Endothelial cell of umbilical vein (primary cell): Measurements from ENCODE around the gene MBD3. TPM values are rescaled to one million over a fixed set of nuclear protein-coding genes. Genes with fewer than 3 reads are reported as not detected.

Source experiments
- BruUV-seq: library from RNA; stranded (reverse); fragments of 400-500 nt; replicated peaks from 2 replicates; lab custom pipeline; 2021; lab: Mats Ljungman, UMichigan
- CTCF ChIA-PET: fragments of 300-600, 350-600 bp; sonication (Branson Sonifier 250); formaldehyde crosslinking; loops from one replicate; lab custom pipeline; 2021; ENCODE audit warnings: antibody characterized with exemption, inconsistent platforms; lab: Charles Lee
- POLR2A ChIA-PET: fragments of 300-600, 350-600 bp; sonication (Branson Sonifier 250); formaldehyde crosslinking; loops from one replicate; lab custom pipeline; 2021; ENCODE audit warnings: antibody characterized with exemption, inconsistent platforms; lab: Charles Lee
- DNase-seq: peaks from one replicate; pipeline ENCODE4 v3.0.0-alpha.2; 2011; ENCODE audit warnings: low read depth, low spot score
- FAIRE-seq: peaks from 2 replicates; lab custom pipeline; 2011; peaks lifted over from hg19 to GRCh38; lab: Jason Lieb, UNC
- H2AFZ ChIP-seq: 2 replicates; pipeline ENCODE4 v1.6.0; 2012; ENCODE audit warnings: low read depth, low read length, control low read depth, inconsistent platforms
- H3K27ac ChIP-seq: 2 replicates; pipeline ENCODE4 v1.5.1; 2011; ENCODE audit warnings: low read depth, mild to moderate bottlenecking, control low read depth, low read length, moderate library complexity; ENCODE audit not compliant: insufficient read depth
- H3K27me3 ChIP-seq, 2 experiments: 2 replicates each; pipeline versions ENCODE4 v1.6.0 to v1.6.1; 2011; ENCODE audit warnings: low read length in 2 of 2, mixed read lengths in 1 of 2; ENCODE audit not compliant: control insufficient read depth in 2 of 2, insufficient read depth in 2 of 2
- H3K36me3 ChIP-seq, 2 experiments: 2 replicates in 1 of 2; 3 replicates in 1 of 2; pipeline ENCODE4 v1.5.1; 2011; ENCODE audit warnings: low read length in 2 of 2, mild to moderate bottlenecking in 1 of 2, moderate library complexity in 1 of 2; ENCODE audit not compliant: control insufficient read depth in 2 of 2, insufficient read depth in 2 of 2; ENCODE audit errors: extremely low read depth in 1 of 2
- H3K4me1 ChIP-seq: 3 replicates; pipeline ENCODE4 v1.5.1; 2011; ENCODE audit warnings: mild to moderate bottlenecking, low read length; ENCODE audit not compliant: control insufficient read depth, insufficient read depth; ENCODE audit errors: extremely low read depth
- H3K4me2 ChIP-seq: 2 replicates; pipeline ENCODE4 v1.6.1; 2011; ENCODE audit warnings: low read length, control low read depth, mixed read lengths; ENCODE audit not compliant: insufficient read depth
- H3K4me3 ChIP-seq, 3 experiments: fragments of 200-600 bp in 1 of 3; sonication (generic), shearing (Covaris generic) in 1 of 3; replicated peaks in 1 of 3; 2 replicates each; pipeline ENCODE4 v1.5.1; 2011 to 2016; ENCODE audit warnings: control low read depth in 3 of 3, low read length in 3 of 3, mild to moderate bottlenecking in 2 of 3, inconsistent platforms in 1 of 3, low read depth in 1 of 3, moderate library complexity in 1 of 3; ENCODE audit not compliant: insufficient read depth in 1 of 3
- H3K79me2 ChIP-seq: 2 replicates; pipeline ENCODE4 v1.6.0; 2012; ENCODE audit warnings: low read length, inconsistent platforms; ENCODE audit not compliant: control insufficient read depth, insufficient read depth
- H3K9ac ChIP-seq: replicated peaks from 2 replicates; pipeline ENCODE3; 2011; ENCODE audit warnings: low read length, control low read depth; ENCODE audit not compliant: insufficient read depth; ENCODE audit errors: extremely low read depth
- H3K9me1 ChIP-seq: replicated peaks from 3 replicates; pipeline ENCODE4 v1.6.0; 2011; ENCODE audit warnings: mild to moderate bottlenecking, low read length; ENCODE audit not compliant: control insufficient read depth, insufficient read depth; ENCODE audit errors: extremely low read depth
- H3K9me3 ChIP-seq: replicated peaks from 2 replicates; pipeline ENCODE4 v1.5.1; 2012; ENCODE audit warnings: low read length, inconsistent platforms; ENCODE audit not compliant: control insufficient read depth, insufficient read depth
- H4K20me1 ChIP-seq: replicated peaks from 2 replicates; pipeline ENCODE3; 2011; ENCODE audit warnings: mild to moderate bottlenecking, low read length; ENCODE audit not compliant: control insufficient read depth, insufficient read depth; ENCODE audit errors: extremely low read depth
- EZH2 ChIP-seq: IDR thresholded peaks from 2 replicates; pipeline ENCODE4 v1.6.1; 2012; ENCODE audit warnings: borderline replicate concordance, low read depth, mild to moderate bottlenecking, moderate library complexity, low read length, inconsistent platforms; ENCODE audit not compliant: severe bottlenecking
- FOS ChIP-seq: IDR thresholded peaks from 2 replicates; pipeline ENCODE4 v1.6.1; 2011; ENCODE audit warnings: mild to moderate bottlenecking, low read length, moderate library complexity, borderline replicate concordance; ENCODE audit not compliant: insufficient read depth
- GATA2 ChIP-seq: IDR thresholded peaks from 2 replicates; pipeline ENCODE4 v1.7.0; 2011; ENCODE audit warnings: low read depth, mild to moderate bottlenecking, moderate library complexity, mixed read lengths, low read length; ENCODE audit not compliant: insufficient read length, insufficient read depth
- JUN ChIP-seq: IDR thresholded peaks from 2 replicates; pipeline ENCODE4 v1.6.1; 2011; ENCODE audit warnings: borderline replicate concordance, low read depth; ENCODE audit not compliant: insufficient read length, insufficient read depth
- MYC ChIP-seq: IDR thresholded peaks from one replicate; pipeline ENCODE4 v1.6.1; 2011; ENCODE audit warnings: mild to moderate bottlenecking, low read depth, low read length
- POLR2A ChIP-seq: IDR thresholded peaks from 2 replicates; pipeline ENCODE4 v1.6.1; 2012; ENCODE audit warnings: low read depth, mild to moderate bottlenecking, control low read depth, low read length
- POLR2AphosphoS5 ChIP-seq: IDR thresholded peaks from 2 replicates; pipeline ENCODE4 v1.6.1; 2012; ENCODE audit warnings: low read depth, mild to moderate bottlenecking, control low read depth, low read length, moderate library complexity; ENCODE audit not compliant: insufficient read depth
- dilution Hi-C: fragments of 300-500 bp; cut with MboI; formaldehyde crosslinking; loops from one replicate; pipeline ENCODE4 v1.15.0; 2019; ENCODE audit warnings: low sequenced_read_pairs; ENCODE audit not compliant: extremely low pct_ligation_motif_present
- intact Hi-C: fragments of 100-400 bp; cut with micrococcal nuclease; formaldehyde crosslinking; loops from one replicate; pipeline ENCODE4 v1.10.0; 2022
- polyA plus RNA-seq, 4 experiments: library from polyadenylated mRNA; depleted of rRNA in 3 of 4; stranded (reverse) in 3 of 4; unstranded in 1 of 4; fragments of >200 nt; gene quantifications; 2 replicates each; pipeline versions ENCODE4 v1.2.1 to v1.2.3, GENCODE V29; 2011 to 2012; ENCODE audit warnings: missing spikeins in 1 of 4
- total RNA-seq: library from RNA; stranded (reverse); gene quantifications from 2 replicates; pipeline ENCODE4 v1.2.3, GENCODE V29; 2021
- TF ChIP-seq, protein P1 (sequence below): IDR thresholded peaks from 2 replicates; pipeline ENCODE4 v1.6.1; 2011; ENCODE audit not compliant: insufficient read depth, insufficient read length
- TF ChIP-seq, protein P2 (sequence below), 2 donors: IDR thresholded peaks; 1 replicate in 1 of 2; 2 replicates in 1 of 2; pipeline ENCODE4 v1.5.1; 2011; ENCODE audit warnings: low read length in 2 of 2, mild to moderate bottlenecking in 2 of 2, moderate library complexity in 2 of 2, control low read depth in 1 of 2, inconsistent platforms in 1 of 2, low read depth in 1 of 2; ENCODE audit not compliant: insufficient read depth in 1 of 2; ENCODE audit errors: extremely low read depth in 1 of 2

Gene MBD3
- total and polyA plus RNA-seq, 2 donors (not counting 3 experiments of a cell fraction or from before 2014, with no cell fraction given) = 96.8 to 120 TPM

DNA sequence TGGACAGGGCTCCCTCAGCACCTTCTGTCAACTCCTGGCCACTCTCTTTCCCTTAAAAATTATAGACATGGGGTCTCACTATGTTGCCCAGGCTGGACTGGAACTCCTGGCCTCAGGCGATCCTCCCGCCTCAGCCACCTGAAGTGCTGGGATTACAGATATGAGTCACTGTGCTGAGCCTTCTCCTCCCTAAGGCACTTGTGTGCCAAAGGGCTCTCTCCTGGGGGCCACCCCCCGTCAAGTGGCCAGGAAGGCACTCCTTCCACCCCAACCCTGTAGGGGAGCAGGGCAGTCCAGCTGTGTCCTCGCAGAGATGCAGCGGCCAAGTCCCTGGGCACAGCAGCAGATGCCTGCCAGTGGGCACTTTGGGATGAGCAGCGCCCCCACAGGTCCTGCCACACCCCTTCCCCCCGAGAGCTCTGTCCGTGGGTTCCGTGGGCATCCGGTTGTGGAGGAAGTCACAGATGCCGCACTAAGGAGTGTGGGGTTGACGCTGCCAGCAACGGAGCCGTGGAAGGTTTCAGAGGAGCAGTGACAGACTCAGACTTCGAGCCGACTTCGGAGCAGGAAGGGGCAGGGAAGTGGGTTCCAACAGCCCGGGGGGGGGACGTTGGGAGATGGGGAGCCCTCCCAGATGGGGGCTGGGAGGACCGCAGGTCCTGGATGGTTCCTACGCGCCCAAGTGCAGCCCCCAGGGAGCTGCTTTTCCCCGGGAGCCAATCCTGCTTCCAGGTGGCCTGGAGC lies 15.9 kb upstream of the MBD3 start:
- DNase-seq (no peak), FAIRE-seq (no peak)
- Histone ChIP-seq H3K27ac (no peak overlapping the region), H3K36me3 (peaks cover 2 to 32% of the 10 kb centered on the region in 2 experiments), H3K27me3 (no peaks in the 10 kb centered on the region), H3K79me2 (peaks cover 17% of the 10 kb centered on the region), H3K4me1 (peaks cover 9% of the 10 kb centered on the region), H2AFZ (no peak overlapping the region), H4K20me1 (no peaks in the 10 kb centered on the region), H3K4me2 (no peak overlapping the region), H3K4me3 (no peak overlapping the region), H3K9ac (no peak overlapping the region), H3K9me1 (no peaks in the 10 kb centered on the region), H3K9me3 (no peaks in the 10 kb centered on the region)
- POLR2A ChIA-PET = no interaction called here
- no TSS peak for BruUV-seq
- TF ChIP-seq MYC (no peak), JUN (no peak), EZH2 (no peak), GATA2 (no peak), FOS (no peak), POLR2AphosphoS5 (no peak), POLR2A (no peak)
- TF ChIP-seq, protein P1, sequence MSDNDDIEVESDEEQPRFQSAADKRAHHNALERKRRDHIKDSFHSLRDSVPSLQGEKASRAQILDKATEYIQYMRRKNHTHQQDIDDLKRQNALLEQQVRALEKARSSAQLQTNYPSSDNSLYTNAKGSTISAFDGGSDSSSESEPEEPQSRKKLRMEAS = no peak
- TF ChIP-seq, protein P2, sequence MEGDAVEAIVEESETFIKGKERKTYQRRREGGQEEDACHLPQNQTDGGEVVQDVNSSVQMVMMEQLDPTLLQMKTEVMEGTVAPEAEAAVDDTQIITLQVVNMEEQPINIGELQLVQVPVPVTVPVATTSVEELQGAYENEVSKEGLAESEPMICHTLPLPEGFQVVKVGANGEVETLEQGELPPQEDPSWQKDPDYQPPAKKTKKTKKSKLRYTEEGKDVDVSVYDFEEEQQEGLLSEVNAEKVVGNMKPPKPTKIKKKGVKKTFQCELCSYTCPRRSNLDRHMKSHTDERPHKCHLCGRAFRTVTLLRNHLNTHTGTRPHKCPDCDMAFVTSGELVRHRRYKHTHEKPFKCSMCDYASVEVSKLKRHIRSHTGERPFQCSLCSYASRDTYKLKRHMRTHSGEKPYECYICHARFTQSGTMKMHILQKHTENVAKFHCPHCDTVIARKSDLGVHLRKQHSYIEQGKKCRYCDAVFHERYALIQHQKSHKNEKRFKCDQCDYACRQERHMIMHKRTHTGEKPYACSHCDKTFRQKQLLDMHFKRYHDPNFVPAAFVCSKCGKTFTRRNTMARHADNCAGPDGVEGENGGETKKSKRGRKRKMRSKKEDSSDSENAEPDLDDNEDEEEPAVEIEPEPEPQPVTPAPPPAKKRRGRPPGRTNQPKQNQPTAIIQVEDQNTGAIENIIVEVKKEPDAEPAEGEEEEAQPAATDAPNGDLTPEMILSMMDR (IDR thresholded peaks at IDR 0.05; ENCODE audit: extremely low read depth in 1 of 2, insufficient read depth in 1 of 2, low read depth in 1 of 2, low read length in 2 of 2) = no peak
- intact Hi-C loops (no loop called here), dilution Hi-C loops (no loop called here)
- CTCF ChIA-PET = interaction anchor here (1.6 to 1.7 kb wide), 3 partner anchors 62 to 218 kb away, joined by 3 to 4 read pairs (median 4); no protein-coding TSS in a partner anchor
